Bronchial epithelial cell (primary cell): ENCODE measurements around the gene CCNJL. TPM values are rescaled to one million over a fixed set of nuclear protein-coding genes. Genes with fewer than 3 reads are reported as not detected.

Experiments
- DNase-seq: peaks from one replicate; pipeline ENCODE4 v3.0.0-alpha.2; 2010; ENCODE audit warnings: low read depth
- FAIRE-seq: peaks from 2 replicates; lab custom pipeline; 2011; peaks lifted over from hg19 to GRCh38; lab: Jason Lieb, UNC
- H3K27me3 ChIP-seq: 2 replicates; pipeline ENCODE4 v1.5.1; 2011; ENCODE audit warnings: low read length; ENCODE audit not compliant: control insufficient read depth, insufficient read depth
- H3K36me3 ChIP-seq: 2 replicates; pipeline ENCODE4 v1.5.1; 2011; ENCODE audit warnings: low read length; ENCODE audit not compliant: control insufficient read depth, insufficient read depth
- H3K4me3 ChIP-seq: 2 replicates; pipeline ENCODE4 v1.5.1; 2011; ENCODE audit warnings: mild to moderate bottlenecking, low read depth, low read length, control low read depth
- CTCF ChIP-seq: IDR thresholded peaks from 2 replicates; pipeline ENCODE4 v1.5.1; 2011; ENCODE audit warnings: mild to moderate bottlenecking, moderate library complexity, low read length, control low read depth, inconsistent platforms; ENCODE audit not compliant: insufficient read depth, severe bottlenecking
- total RNA-seq: library from RNA; depleted of rRNA; stranded (reverse); fragments of >200 nt; gene quantifications from 2 replicates; pipeline ENCODE4 v1.2.1, GENCODE V29; 2014

CCNJL gene
- total RNA-seq, 1 donor from 2014 or later = 4.2 TPM

DNA sequence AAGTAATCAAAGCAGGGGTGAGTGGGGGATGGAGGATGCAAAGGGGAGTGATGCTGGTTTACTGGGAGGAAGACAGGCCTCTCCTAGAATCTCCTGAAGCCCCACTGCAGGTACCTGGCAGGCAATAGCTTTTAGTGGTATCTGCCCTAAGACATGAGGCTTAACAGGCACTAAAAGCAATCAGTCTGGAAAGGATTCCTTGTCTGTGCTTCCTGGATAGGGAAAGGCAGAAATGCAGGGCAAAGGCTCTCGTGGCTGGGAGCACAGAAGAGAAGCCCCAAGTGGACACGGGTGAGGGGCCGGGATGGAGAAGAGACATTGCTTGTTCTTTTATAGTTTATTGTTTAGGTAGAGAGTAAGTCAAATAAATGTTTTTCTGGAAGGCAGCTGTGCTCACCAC, 40.1 kb downstream of the CCNJL start:
- no peak overlapping the region for H3K4me3 ChIP-seq
- FAIRE-seq (no peak), DNase-seq (no peak)
- peaks cover 4% of the 10 kb centered on the region for H3K36me3 ChIP-seq
- H3K27me3 ChIP-seq = no peaks in the 10 kb centered on the region
- no peak for TF ChIP-seq CTCF

- no peaks in the 10 kb centered on the region for H3K27me3 ChIP-seq
- H3K4me3 ChIP-seq = no peak overlapping the region
- TF ChIP-seq CTCF = no peak
- DNase-seq (no peak), FAIRE-seq (no peak)
- peaks cover 1% of the 10 kb centered on the region for H3K36me3 ChIP-seq
Measured at GRCh38 chr5:160271836-160272235, 40.5 kb downstream of the CCNJL start.

DNA sequence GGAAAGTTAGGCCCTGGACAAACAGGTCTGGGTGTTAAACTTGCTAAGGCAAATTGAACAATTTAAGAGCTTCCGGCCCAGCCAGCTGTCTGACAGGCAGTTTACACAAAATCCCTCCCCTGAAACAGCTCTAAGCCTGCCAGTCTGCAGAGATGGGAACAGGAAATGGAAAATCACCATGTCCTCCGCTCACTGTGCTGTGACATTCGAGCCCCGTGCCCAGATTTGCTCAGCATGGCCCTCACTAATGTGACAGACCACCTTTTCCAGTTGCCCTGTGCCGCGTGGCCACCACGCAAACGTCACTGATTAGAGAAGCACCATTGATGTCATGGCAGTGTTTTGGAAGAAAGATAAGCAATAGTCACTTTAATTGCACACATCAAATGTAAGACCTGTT, 41.0 kb downstream of the CCNJL start:
- H3K27me3 ChIP-seq = no peaks in the 10 kb centered on the region
- DNase-seq = peak; percentile 55
- H3K4me3 ChIP-seq = no peak overlapping the region
- peaks cover 1% of the 10 kb centered on the region for H3K36me3 ChIP-seq
- FAIRE-seq = no peak
- TF ChIP-seq CTCF = no peak

- DNase-seq (peak; percentile 86), FAIRE-seq (no peak)
- H3K36me3 ChIP-seq = peaks cover 1% of the 10 kb centered on the region
Measured at GRCh38 chr5:160270704-160271103, 41.7 kb downstream of the CCNJL start.

GRCh38 chr5:160269017-160269416, 43.3 kb downstream of the CCNJL start:
- H3K4me3 ChIP-seq = no peak overlapping the region
- peak; percentile 51 for DNase-seq
- H3K36me3 ChIP-seq = peaks cover 1% of the 10 kb centered on the region
- H3K27me3 ChIP-seq = no peaks in the 10 kb centered on the region
- TF ChIP-seq CTCF = no peak
- no peak for FAIRE-seq

More at GRCh38 chr5:160270704-160271103, 41.7 kb downstream of the CCNJL start:
- TF ChIP-seq CTCF = no peak
- Histone ChIP-seq H3K27me3 (no peaks in the 10 kb centered on the region), H3K4me3 (no peak overlapping the region)

GRCh38 chr5:160268121-160268520, 44.2 kb downstream of the CCNJL start:
- DNase-seq (no peak), FAIRE-seq (no peak)
- TF ChIP-seq CTCF = no peak
- H3K27me3 ChIP-seq = no peaks in the 10 kb centered on the region
- H3K36me3 ChIP-seq = peaks cover 1% of the 10 kb centered on the region
- no peak overlapping the region for H3K4me3 ChIP-seq
